HG03045 (cell line): Measurements from ENCODE around the gene BCO2.

Experiments
- ATAC-seq: cut with Tn5 transposase; IDR thresholded peaks from one replicate; pipeline ENCODE4 v1.9.1; 2021; ENCODE audit warnings: mild to moderate bottlenecking, moderate library complexity; ENCODE audit not compliant: unreplicated experiment

Gene BCO2

DNA sequence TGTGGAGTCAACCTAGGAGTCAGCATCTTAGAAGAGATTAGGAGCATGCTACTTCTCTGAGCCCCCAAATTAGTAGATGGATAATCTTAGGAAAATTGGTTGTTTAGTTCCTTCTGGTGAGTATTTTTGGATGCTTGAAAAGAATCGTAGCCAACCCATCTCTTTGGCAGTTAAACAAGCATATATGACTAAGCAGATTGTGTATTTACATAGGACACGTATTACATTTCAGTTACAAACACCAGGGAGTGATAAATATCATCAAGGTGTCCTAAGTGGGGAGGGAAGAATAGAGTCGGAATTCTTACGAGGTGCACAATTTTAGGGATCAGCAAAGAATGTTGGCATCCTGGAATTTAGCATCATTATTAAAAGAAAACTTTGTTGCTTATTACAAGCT, 71.9 kb downstream of the BCO2 start:
- ATAC-seq = no peak

DNA sequence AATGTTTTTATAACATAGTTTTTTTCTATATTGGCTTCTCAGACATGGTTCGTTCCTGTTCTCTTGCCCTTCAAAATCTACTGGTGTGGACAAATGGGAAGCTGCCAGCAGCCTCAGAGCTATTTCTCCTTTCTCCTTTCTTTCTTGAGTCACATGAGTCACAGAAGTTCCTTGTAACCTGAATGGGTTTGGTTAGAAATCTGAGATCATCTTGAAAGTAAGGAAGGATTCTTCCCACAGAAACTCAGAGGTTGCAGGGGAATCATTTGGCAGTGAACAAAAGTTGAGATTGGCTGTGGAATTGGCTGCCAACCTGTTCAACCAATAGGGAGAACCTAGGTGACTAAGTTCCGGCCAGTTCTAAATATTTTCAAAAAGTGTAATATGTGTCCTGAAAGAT, 72.9 kb downstream of the BCO2 start:
- no peak for ATAC-seq

DNA sequence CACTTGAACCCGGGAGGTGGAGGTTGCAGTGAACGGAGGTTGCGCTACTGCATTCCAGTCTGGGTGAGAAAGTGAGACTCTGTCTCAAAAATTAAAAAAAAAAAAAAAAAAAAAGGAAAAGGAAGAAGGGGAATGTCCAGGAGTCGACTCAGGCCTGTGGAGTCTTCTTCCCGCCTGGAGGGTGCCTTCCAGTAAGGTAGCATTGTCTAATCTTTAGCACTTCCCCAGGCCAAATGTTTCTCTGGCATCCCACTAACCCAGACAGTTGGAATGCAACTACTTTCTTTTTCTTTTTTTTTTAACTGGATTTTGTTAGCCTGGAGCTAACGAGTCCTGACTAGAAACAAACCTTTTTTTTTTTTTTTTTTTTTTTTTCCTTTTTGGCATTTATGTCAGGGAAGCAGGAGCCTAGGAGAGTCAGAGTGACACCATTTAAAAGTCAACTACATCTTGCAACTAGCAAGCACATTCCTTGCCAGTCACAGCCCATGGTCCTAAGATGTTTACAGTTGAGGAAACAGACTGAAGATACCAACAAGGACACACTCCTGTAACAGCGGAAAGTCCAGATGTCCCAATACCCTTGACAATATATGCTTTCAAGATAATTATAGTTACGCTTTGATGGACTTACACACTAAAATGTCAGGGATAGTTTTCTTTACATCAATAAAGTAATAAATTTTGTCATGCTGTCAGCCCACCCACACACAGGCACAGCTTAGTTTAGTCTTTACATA, 74.7 kb downstream of the BCO2 start:
- ATAC-seq = no peak

DNA sequence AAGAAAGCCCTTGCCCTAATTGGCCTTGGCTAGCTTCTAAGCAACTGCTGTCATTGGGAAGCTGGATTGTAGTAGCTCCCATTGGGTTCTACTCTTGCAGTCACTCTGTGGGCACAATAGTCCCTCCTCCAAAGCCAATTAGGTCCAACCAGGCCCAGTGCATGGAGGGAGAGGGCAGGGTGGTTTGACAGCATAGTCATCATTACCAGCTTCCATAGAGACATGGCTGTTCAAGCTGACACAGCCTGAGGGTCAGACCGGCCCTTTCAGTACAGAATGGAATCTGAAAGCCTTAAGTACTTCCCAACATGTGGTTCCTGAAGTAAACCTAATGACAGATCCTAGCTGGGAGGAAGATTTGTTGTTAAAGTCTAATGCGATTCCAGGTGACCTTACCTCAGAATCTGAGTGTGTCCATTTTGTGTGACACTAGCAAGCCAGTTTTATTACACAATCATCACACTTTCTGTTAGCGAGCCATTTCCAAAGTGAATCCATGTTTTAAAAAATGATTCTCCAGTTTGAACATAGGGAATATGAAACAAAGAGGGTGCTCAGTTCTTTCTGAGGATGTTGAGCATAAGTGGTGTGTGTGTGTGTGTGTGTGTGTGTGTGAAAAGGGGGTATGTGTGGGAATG, 78.4 kb downstream of the BCO2 start:
- ATAC-seq = no peak

DNA sequence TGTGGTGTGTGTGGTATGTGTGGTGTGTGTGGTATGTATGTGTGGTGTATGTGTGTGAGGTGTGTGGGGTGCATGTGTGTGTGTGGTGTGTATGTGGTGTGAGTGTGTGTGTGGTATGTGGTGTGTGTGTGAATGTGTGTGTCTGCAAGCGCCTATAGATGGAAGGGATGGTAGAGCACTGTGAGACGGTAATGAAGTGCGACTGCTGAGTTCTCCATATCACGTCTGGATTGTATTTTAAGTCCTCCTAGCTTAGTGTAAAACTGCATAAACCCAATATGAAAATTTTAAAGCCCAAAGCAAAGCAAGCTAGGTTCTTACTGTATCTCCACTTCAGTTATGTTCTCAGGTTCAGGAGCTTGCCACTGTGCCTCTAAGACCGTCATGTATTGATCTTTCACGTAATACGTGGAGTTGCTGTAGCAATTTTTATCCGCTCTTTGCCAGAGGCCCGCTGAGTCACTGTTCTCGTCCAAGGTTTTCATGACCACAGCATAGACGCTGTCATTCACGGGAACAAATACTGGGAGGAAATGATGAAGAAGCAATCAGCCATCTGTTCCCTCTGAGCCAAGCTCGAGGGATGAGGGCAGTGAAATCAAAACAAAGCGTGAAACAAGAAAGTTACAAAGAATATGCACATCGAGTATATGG, 79.9 kb downstream of the BCO2 start:
- ATAC-seq = no peak

DNA sequence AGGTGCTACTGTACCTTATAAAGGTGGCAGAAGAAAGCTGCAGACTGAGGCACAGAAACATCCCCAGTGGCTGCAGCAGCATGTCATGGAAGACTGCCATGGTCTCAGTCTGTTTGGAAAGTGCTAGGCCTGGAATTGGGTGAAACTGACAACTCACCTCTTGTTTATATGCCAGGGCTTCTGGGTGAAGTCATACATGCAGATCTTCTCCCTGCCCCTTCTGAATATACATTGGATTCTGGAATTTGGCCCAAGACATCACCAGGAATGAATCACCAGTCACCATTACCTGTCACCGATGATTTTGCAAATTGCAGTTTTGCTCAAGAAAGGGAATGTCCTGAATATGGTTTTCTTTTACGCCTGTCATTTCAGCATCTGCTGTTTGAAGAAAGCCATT, 85.2 kb downstream of the BCO2 start, which contains the start of gene PLET1:
Gene PLET1 (minus strand): TSS at position 371 of the 400 bp plus-strand sequence. CDS start 271 bp downstream, at position 100.
- ATAC-seq = no peak

DNA sequence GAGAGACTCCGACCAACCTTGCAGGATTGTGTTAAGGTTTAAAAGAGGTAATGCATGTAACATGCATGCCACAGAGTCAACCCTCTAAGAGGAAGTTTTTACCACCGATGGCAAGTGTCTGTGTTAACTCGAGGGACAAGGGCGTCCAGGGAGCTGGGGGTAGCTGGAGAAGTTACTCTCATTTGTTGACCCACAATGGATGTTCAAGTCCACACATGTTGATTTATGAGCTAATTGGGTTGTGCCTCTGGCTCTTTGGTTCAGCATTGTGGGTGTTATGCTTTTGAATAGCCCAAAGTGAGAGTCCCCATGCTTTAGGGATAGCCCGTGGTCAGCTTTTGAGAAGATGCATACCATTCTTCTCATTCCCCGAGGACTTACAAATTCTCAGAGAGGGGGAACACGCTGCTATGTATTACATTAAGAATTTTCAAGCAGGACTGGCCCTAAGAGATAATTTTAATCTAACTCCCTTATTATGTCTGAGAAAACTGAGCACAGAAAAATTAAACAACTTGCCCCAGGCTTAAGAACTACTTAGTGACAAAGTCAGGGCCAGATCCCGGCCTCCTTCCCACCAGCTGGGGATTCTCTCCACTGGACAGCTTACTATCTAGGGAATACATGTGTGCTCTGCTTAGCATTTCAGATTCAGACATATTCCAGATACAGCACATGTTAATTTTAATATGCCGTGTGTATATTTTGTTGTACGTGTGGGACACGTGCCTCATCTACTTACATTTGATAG, 90.5 kb downstream of the BCO2 start:
- ATAC-seq = no peak

DNA sequence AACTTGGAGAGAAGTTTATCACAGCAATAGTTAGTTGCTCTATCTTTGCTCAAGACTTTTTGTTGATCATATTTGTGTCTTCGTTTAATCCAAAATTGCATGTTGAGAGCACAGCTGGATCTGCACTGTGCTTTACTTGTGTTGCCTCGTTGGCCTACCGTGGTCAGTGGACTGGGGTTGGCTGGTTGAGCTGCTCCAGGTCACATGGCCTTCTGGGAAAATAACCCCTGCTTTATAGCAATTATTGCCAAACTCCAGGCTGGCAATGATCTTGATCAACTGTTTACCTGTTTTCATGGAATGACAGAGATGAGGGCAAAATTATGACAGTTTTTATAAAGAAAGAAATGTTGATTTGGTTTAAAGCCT, 91.1 kb downstream of the BCO2 start:
- no peak for ATAC-seq

DNA sequence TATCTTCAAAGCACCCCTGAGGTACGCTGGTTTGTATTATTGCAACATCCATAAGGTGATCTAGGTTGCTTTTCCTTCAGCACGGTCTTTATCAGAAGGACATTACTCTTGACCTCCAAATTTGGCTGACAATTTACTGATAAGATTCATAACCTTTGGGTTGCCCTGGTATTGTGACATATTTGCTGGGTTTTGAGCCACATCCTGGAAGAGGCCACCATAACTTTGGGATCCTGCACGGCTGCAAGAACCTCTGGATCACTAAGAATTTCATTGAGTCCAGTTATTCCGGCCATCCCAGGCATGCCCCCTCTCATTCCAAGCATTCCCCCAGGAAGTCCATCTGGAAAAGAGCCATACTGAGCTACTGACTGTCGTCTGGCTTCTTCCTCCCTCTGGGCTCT, 91.9 kb downstream of the BCO2 start:
- ATAC-seq = no peak

DNA sequence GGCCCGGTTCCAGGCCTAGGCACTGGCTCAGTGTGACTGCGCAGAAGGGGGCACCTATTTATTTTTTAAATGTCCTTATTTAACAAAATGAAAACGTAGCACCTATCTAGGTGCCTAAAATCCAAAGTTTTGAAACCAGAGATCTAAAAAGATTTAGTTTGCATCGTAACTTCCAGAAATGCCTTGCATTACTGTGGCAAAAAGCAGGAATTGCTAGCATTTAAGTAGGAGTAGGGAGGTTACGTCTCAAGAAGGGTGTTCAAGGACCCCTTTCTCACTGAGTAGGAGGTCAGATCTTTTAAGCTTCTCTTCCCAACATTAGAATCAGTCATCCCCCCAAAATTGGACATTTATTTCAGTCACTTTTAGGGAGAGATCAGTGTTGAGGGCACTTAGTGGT, 93.1 kb downstream of the BCO2 start:
- ATAC-seq = no peak
